ENCODE results near the gene SLX4. TPM values are rescaled to one million over a fixed set of nuclear protein-coding genes. Genes with fewer than 3 reads are reported as not detected.

SLX4 gene
- total RNA-seq, 1 experiment from 2014 or later, result 15.5 TPM

DNA sequence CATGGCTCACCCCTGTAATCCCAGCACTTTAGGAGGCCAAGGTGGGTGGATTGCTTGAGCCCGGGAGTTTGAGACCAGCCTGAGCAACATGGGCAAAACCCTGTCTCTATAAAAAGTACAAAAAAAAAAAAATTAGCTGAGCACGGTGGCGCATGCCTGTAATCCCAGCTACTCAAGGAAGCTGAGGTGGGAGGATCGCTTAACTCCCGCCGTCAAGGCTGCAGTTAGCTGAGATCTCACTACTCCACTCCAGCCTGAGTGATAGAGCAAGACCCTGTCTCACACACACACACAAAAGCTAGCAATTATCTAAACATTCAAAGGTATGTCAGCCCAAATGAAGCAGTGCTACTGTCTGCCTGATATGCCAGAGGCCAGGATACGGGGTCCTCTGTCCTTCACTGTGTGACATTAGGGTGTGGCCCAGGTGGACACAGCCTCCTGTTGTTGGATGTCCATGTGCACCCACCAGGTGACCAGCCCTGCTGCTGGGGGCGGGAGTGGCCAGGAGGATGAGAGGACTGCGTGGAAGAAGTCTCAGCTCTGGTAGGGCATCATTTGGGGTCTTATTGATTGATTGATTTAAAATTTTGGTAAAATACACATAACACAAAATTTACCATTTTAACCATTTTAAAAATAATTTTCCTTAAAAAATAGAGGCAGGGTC is 38.1 kb downstream of the SLX4 start:
- Histone ChIP-seq H3K27ac (ENCODE audit: low read length) (no peak overlapping the region), H3K27me3 (ENCODE audit: control insufficient read depth, insufficient read depth, low read length) (no peaks in the 10 kb centered on the region), H3K9me3 (ENCODE audit: control insufficient read depth, insufficient read depth, low read depth, low read length) (peaks cover 4% of the 10 kb centered on the region; the same call in 1 of the 2 replicates), H3K36me3 (ENCODE audit: control insufficient read depth, insufficient read depth, low read length) (no peaks in the 10 kb centered on the region), H3K4me1 (ENCODE audit: control insufficient read depth, insufficient read depth, low read length) (no peaks in the 10 kb centered on the region), H3K4me3 (ENCODE audit: low read depth in 2 of 2, low read length in 2 of 2) (no peak overlapping the region)
- ATAC-seq (no peak), DNase-seq (ENCODE audit: low read depth, low spot score) (no peak)
- POLR2A ChIA-PET, result no interaction called here
- TF ChIP-seq POLR2AphosphoS5 (IDR thresholded peaks at IDR 0.05; ENCODE audit: low read depth, low read length) (no peak), TCF7L2 (IDR thresholded peaks at IDR 0.05; ENCODE audit: low read depth, low read length) (no peak)
- TF ChIP-seq, protein P1, sequence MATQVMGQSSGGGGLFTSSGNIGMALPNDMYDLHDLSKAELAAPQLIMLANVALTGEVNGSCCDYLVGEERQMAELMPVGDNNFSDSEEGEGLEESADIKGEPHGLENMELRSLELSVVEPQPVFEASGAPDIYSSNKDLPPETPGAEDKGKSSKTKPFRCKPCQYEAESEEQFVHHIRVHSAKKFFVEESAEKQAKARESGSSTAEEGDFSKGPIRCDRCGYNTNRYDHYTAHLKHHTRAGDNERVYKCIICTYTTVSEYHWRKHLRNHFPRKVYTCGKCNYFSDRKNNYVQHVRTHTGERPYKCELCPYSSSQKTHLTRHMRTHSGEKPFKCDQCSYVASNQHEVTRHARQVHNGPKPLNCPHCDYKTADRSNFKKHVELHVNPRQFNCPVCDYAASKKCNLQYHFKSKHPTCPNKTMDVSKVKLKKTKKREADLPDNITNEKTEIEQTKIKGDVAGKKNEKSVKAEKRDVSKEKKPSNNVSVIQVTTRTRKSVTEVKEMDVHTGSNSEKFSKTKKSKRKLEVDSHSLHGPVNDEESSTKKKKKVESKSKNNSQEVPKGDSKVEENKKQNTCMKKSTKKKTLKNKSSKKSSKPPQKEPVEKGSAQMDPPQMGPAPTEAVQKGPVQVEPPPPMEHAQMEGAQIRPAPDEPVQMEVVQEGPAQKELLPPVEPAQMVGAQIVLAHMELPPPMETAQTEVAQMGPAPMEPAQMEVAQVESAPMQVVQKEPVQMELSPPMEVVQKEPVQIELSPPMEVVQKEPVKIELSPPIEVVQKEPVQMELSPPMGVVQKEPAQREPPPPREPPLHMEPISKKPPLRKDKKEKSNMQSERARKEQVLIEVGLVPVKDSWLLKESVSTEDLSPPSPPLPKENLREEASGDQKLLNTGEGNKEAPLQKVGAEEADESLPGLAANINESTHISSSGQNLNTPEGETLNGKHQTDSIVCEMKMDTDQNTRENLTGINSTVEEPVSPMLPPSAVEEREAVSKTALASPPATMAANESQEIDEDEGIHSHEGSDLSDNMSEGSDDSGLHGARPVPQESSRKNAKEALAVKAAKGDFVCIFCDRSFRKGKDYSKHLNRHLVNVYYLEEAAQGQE (IDR thresholded peaks at IDR 0.05; ENCODE audit: insufficient read depth in 1 of 2, low read depth in 2 of 2, low read length in 1 of 2), result no peak
- TF ChIP-seq, protein P2, sequence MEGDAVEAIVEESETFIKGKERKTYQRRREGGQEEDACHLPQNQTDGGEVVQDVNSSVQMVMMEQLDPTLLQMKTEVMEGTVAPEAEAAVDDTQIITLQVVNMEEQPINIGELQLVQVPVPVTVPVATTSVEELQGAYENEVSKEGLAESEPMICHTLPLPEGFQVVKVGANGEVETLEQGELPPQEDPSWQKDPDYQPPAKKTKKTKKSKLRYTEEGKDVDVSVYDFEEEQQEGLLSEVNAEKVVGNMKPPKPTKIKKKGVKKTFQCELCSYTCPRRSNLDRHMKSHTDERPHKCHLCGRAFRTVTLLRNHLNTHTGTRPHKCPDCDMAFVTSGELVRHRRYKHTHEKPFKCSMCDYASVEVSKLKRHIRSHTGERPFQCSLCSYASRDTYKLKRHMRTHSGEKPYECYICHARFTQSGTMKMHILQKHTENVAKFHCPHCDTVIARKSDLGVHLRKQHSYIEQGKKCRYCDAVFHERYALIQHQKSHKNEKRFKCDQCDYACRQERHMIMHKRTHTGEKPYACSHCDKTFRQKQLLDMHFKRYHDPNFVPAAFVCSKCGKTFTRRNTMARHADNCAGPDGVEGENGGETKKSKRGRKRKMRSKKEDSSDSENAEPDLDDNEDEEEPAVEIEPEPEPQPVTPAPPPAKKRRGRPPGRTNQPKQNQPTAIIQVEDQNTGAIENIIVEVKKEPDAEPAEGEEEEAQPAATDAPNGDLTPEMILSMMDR (IDR thresholded peaks at IDR 0.05), result no peak
- CTCF ChIA-PET, result no interaction called here
- in situ Hi-C loops (cut with HindIII; ENCODE audit: low pct_unique_long_range_greater_than_20kb, low sequenced_read_pairs), result no loop called here
- no TSS peak for BruUV-seq (replicated peaks)
- intact Hi-C loops (cut with micrococcal nuclease; ENCODE audit: unreplicated experiment), result no loop called here

DNA sequence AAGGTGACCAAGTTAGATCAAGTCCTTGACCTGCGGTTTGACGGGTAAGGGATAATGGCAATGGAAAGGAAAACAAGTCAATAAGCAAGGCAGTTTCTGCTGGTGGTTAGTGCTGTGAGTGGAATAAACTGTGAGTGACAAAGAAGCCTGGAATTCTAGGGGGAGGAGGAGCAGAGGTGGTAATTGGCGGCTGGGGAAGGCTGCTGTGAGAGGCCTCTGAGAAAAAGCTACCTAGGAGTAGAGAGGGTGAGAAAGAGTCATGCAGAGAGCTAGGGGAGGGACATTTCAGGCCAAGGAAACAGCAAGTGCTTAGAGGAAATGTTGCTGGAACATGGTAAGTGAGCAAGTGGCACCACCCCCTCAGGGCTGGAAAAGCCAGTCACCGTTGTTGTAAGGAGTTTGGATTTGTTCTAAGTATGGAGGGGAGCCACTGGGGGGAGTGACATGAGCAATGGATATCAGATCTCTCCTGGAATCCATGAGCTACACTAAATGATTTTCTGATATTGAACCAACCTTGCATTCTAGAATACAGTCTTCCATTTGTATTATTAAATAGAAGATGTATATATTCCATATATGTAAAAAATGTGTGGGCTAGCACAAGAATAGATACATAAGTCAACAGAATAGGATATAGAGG is 40.9 kb downstream of the SLX4 start:
- no peak overlapping the region for H3K4me3 ChIP-seq (ENCODE audit: low read depth in 2 of 2, low read length in 2 of 2)
- in situ Hi-C loops (cut with HindIII; ENCODE audit: low pct_unique_long_range_greater_than_20kb, low sequenced_read_pairs), result no loop called here
- intact Hi-C loops (cut with micrococcal nuclease; ENCODE audit: unreplicated experiment), result no loop called here
- no TSS peak for BruUV-seq (replicated peaks)
- H3K36me3 ChIP-seq (ENCODE audit: control insufficient read depth, insufficient read depth, low read length), result no peaks in the 10 kb centered on the region
- CTCF ChIA-PET, result no interaction called here
- ATAC-seq (no peak), DNase-seq (ENCODE audit: low read depth, low spot score) (no peak)
- peaks cover 4% of the 10 kb centered on the region; the same call in 1 of the 2 replicates for H3K9me3 ChIP-seq (ENCODE audit: control insufficient read depth, insufficient read depth, low read depth, low read length)
- no peaks in the 10 kb centered on the region for H3K4me1 ChIP-seq (ENCODE audit: control insufficient read depth, insufficient read depth, low read length)
- POLR2A ChIA-PET, result interaction anchor here (0.7 kb wide), 1 partner anchor 37 kb away, joined by 8 read pairs; no protein-coding TSS in a partner anchor
- TF ChIP-seq SIN3A (IDR thresholded peaks at IDR 0.05; ENCODE audit: borderline replicate concordance, insufficient read depth, low read depth, low read length) (no peak), TCF7L2 (IDR thresholded peaks at IDR 0.05; ENCODE audit: low read depth, low read length) (no peak), POLR2AphosphoS5 (IDR thresholded peaks at IDR 0.05; ENCODE audit: low read depth, low read length) (no peak)
- TF ChIP-seq, protein P1 (IDR thresholded peaks at IDR 0.05; ENCODE audit: insufficient read depth in 1 of 2, low read depth in 2 of 2, low read length in 1 of 2), result no peak
- TF ChIP-seq, protein P2 (IDR thresholded peaks at IDR 0.05), result no peak
- H3K27me3 ChIP-seq (ENCODE audit: control insufficient read depth, insufficient read depth, low read length), result no peaks in the 10 kb centered on the region
- H3K27ac ChIP-seq (ENCODE audit: low read length), result no peak overlapping the region
